ENCODE results near the gene DERL3. TPM values are rescaled to one million over a fixed set of nuclear protein-coding genes. Genes with fewer than 3 reads are reported as not detected.

The DERL3 gene
- total RNA-seq, 1 experiment from 2014 or later = not detected

DNA sequence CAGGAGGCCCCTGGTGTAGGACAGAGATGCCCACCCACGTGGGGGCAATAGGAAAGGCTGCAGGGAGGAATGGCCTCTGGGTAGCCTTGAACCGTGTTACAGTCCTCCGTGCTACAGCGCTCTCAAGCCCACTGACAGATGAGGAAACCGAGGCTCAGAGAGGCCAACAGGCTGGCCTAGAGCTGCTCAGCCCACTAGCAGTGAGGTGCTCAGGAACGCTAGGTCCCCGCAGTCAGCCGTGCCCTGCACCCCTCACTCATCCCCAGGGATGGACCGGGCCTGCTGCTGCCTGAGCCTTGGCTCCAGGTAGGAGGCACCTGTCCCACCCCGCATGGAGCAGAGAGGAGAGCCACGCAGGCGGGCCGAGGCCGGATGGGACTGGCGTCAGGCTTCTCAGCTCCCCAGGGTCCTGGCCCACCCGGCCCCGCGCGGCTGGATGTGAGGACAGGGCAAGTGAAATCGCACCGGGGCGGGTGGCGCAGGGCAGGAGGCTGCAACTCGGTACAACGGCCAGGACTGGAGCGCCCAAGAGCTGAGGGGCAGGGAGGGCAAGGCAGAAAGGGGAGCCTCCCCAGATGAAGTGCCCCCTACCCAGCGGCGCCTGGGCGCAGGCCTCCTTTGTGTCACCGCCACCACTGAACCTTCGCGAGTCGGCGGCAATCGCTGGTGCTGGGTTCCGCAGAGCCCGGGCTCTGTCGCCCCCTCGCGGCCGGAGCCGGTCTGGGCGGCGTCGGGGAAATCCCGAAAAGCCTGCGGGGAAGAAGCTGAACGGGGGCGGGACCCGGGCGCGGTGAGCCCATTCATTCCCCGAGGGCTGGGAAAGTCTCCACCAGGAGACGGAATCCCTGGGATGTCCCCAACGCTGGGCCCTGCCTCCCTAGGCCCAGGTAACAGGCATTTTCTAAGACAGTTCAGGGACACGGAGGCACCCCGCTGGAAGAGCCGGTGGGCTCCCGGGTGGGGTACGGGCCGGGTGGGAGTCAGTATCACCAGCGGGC lies 10.5 kb upstream of the DERL3 start:
- DNase-seq (ENCODE audit: low spot score) = peak; percentile 69
- in situ Hi-C loops (cut with HindIII; ENCODE audit: low sequenced_read_pairs) = no loop called here

- in situ Hi-C loops (cut with HindIII; ENCODE audit: low sequenced_read_pairs) = no loop called here
- no peak for DNase-seq (ENCODE audit: low spot score)
These were observed 9.4 kb upstream of the DERL3 start for GRCh38 chr22:23847991-23848864.

DNA sequence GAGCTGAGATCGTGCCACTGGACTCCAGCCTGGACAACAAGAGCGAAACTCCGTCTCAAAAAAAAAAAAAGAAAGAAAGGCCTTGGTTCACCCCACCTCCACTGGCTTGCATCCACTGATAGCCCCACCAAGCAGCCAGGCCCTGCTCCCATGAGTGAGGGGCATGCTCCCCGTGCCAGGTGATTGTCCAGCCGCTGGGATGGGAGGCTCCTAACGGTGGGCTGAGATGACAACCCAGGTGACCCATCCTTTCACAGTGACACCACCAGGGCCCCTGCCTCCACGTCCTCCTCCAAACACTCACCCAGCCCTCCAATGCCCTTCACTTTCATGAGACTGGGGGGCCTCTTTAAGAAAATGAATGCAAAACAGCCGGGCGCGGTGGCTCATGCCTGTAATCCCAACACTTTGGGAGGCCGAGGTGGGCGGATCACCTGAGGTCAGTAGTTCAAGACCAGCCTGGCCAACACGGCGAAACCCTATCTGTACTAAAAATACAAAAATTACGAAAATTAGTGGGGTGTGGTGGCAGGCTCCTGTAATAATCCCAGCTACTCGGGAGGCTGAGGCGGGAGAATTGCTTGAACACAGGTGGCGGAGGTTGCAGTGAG lies 8.6 kb upstream of the DERL3 start:
- no peak for DNase-seq (ENCODE audit: low spot score)
- in situ Hi-C loops (cut with HindIII; ENCODE audit: low sequenced_read_pairs) = no loop called here

DNA sequence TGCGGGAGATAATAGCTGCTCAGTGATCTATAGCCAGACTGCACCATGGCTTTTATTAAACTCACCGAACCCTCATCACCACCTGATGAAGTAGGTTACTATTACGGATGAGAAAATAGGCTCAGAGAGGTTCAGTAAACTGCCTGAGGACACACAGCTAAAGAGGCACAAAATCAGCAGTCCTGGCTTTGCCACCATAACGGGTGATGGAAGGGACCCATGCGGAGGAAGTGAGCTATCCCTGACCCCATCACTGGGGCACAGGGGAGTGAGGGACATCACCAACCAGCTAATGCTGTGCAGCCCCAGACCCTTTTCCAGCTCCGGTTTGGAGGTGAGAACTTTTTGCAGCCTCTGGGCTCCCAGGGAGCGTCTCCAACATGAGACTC lies 7.3 kb upstream of the DERL3 start:
- in situ Hi-C loops (cut with HindIII; ENCODE audit: low sequenced_read_pairs) = no loop called here
- no peak for DNase-seq (ENCODE audit: low spot score)

DNA sequence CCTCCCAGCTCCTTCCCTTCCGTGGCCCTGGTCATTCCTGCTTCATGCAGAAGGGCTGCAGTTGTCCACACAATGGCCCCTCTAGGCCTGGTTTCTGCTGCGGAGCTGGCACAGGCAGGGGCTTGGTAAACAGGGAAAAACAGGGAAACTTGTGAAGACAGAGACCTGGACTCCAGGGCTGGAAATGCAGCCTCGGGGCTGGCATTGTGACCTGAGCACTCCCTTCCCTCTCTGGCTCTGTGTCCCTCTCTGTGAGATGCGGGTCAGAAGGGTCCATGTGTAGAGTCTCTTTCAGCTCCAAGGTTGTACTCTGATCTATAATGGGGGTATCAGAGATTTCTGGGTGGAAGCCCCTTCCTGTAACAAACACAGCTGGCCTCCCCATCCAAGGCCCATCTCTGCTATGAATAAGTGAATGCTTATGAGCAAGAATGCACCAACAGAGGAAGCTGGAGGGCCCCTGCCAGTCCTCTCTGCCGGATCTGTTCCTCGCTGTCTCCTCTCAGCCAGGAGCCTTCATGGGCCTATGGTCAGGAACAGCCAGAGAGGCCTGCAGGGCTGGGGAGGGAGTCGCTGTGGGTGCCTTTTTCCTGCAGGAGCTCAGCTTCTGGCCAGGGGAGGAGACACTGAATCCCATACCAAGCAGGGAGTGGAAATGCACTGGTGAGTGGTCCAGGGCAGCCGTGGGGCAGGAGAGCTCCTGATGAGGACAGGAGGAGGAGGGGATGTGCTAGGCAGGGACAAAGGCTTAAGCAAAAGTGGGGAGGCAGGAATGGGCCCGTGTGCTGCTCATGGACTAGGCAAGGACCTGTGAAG lies 6.7 kb upstream of the DERL3 start:
- in situ Hi-C loops (cut with HindIII; ENCODE audit: low sequenced_read_pairs) = no loop called here

GRCh38 chr22:23844739-23845202 lies 6.0 kb upstream of the DERL3 start:
- in situ Hi-C loops (cut with HindIII; ENCODE audit: low sequenced_read_pairs) = no loop called here
- no peak for DNase-seq (ENCODE audit: low spot score)

More for the DNA sequence above, 6.7 kb upstream of the DERL3 start:
- no peak for DNase-seq (ENCODE audit: low spot score)

- no peak for DNase-seq (ENCODE audit: low spot score)
- in situ Hi-C loops (cut with HindIII; ENCODE audit: low sequenced_read_pairs) = no loop called here
These were observed 3.8 kb upstream of the DERL3 start for GRCh38 chr22:23842599-23842998.

DNA sequence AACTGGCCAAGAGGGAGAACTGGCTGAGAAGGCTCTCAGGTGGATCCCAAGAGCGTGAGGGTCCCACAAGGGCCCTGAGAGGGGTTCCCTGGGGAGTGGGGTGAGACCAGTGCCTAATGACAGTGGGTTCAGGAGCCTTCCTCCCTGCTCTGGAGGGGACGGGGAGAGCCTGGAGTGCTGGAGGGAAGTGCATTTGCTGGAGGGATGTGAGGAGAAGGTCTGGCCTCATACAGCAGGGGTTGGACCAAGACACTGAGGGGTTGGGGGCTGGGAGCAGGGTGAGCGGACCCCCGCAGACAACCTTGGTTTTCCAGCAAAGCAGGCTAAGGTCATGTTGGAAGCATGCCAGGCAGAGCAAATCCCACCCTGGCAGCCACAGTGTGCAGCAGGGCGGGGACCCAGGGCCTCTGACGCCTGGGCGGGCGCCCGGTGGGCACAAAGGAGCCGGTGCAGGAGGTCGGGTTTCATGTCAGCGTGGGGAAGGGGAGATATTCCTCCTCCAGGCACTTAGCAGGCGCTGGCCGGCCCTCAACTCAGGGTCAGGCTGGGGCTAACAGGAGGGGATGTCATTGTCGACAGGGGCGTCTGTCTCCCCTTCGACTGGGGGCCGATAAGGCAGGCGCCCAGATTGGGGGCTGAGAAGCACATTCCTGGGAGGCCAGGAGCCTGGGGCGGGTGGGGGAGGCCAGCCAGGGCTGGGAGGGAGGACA lies 3.1 kb upstream of the DERL3 start:
- in situ Hi-C loops (cut with HindIII; ENCODE audit: low sequenced_read_pairs) = no loop called here
- no peak for DNase-seq (ENCODE audit: low spot score)

GRCh38 chr22:23841292-23841691 lies 2.5 kb upstream of the DERL3 start:
- in situ Hi-C loops (cut with HindIII; ENCODE audit: low sequenced_read_pairs) = no loop called here
- no peak for DNase-seq (ENCODE audit: low spot score)

- in situ Hi-C loops (cut with HindIII; ENCODE audit: low sequenced_read_pairs) = no loop called here
- DNase-seq (ENCODE audit: low spot score) = no peak
These were observed 1.2 kb upstream of the DERL3 start for GRCh38 chr22:23840026-23840425.

DNA sequence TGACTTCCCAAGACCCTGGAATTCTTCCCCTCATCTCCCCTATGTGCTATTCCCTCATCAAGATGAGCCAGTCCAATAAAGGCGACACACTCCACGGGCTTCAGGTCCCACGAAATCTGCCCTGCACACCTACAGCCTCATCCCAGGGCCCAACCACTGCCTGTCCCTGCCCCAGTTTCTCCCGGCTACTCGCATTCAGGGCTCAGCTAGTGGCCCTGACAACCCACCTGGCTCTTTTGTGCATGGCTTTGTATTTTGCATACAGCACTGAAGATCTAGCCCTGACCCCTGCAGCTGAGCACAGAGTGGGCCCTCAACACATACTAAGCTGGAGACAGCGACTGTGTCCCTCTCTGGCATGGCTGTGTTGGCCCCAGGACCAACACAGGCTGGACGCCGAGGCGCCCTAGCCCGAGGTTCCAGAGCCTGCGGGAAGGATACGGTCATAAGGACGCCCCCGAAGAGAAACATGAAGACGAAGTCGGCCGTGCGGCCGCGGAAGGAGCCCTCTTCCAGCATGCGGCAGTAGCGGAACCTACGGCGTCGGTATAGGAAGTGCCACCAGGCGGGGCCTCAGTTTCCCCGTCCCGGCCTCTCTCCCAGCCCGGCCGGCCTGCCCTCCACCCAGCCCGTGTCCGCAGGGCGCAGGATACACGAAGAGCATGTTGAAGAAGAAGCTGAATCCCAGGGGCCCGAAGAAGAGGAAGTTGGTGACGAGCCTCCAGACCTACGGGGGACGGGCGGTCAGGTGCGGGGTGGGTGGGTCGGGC lies 710 bp downstream of the DERL3 start:
- DNase-seq (ENCODE audit: low spot score) = no peak
- in situ Hi-C loops (cut with HindIII; ENCODE audit: low sequenced_read_pairs) = no loop called here

DNA sequence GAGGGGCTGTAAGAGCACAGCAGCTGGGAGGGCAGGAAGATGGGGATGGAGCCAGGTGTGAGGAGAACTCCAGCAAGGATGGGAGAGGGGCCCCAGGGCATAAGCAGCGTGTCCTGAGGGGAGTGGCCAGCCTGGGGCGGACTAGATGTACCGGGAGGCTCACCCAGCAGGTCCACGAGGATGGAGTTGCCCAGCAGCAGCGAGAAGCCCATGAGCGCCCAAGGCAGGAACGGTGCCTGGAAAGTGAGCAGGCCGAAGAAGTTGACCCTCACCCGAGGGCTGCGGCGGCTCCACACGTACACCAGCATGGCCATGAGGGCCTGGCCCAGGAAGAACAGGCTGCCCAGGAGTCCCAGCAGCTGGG lies 1.3 kb downstream of the DERL3 start:
- in situ Hi-C loops (cut with HindIII; ENCODE audit: low sequenced_read_pairs) = no loop called here

GRCh38 chr22:23836692-23837495 lies 1.9 kb downstream of the DERL3 start:
- in situ Hi-C loops (cut with HindIII; ENCODE audit: low sequenced_read_pairs) = no loop called here
- no peak for DNase-seq (ENCODE audit: low spot score)

More for the DNA sequence above, 1.3 kb downstream of the DERL3 start:
- DNase-seq (ENCODE audit: low spot score) = no peak

- in situ Hi-C loops (cut with HindIII; ENCODE audit: low sequenced_read_pairs) = no loop called here
- DNase-seq (ENCODE audit: low spot score) = no peak
These were observed 2.5 kb downstream of the DERL3 start for GRCh38 chr22:23836281-23836680.

DNA sequence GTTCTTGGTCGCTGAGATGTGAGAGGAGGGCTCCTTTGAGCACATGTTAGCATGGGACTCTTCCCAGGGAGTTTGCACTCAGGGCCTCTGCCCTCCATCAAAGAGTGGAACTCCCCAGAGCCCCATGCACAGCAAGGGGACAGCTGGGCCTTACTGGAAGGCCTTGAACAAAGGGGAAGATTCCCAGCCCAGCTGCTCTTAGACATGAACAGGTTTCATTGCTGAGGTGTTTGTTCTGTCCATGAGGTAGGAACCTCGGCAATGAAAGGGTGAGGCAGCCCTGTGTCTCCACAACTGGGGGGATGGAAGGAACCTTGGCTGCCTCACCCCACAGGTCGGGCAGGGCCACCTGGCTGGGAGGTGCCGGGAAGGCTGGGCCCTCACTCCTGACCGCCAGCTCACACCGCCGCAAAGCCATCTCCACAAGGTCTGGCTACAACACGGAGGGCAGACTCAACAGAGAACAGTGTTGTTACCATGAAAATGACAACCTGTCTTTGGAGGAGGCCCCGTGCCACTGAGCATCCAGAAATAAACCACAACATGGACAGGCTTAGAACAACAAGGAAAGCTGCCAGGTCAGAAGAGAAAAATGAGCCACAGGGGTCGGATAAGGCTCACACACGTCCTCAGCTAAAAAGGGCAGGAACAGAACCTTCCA lies 3.2 kb downstream of the DERL3 start:
- in situ Hi-C loops (cut with HindIII; ENCODE audit: low sequenced_read_pairs) = no loop called here
- DNase-seq (ENCODE audit: low spot score) = peak; percentile 68

GRCh38 chr22:23834793-23835483 lies 3.9 kb downstream of the DERL3 start:
- in situ Hi-C loops (cut with HindIII; ENCODE audit: low sequenced_read_pairs) = no loop called here
- DNase-seq (ENCODE audit: low spot score) = peak; percentile 81
